GM12891 (cell line): ENCODE measurements around the gene CLEC18B.

Experiments
- PAX5 ChIP-seq: IDR thresholded peaks from 2 replicates; pipeline ENCODE4 v1.6.1; 2011; ENCODE audit warnings: low read length, moderate library complexity, mild to moderate bottlenecking; ENCODE audit not compliant: insufficient read depth, severe bottlenecking
- POLR2A ChIP-seq: IDR thresholded peaks from 2 replicates; pipeline ENCODE4 v1.6.1; 2011; ENCODE audit warnings: low read depth, low read length, control low read depth
- POLR2AphosphoS5 ChIP-seq: IDR thresholded peaks from 2 replicates; pipeline ENCODE4 v1.6.1; 2011; ENCODE audit warnings: low read depth, low read length, control low read depth
- TAF1 ChIP-seq: IDR thresholded peaks from 2 replicates; pipeline ENCODE4 v1.6.1; 2011; ENCODE audit warnings: low read depth, low read length, control low read depth

DNA sequence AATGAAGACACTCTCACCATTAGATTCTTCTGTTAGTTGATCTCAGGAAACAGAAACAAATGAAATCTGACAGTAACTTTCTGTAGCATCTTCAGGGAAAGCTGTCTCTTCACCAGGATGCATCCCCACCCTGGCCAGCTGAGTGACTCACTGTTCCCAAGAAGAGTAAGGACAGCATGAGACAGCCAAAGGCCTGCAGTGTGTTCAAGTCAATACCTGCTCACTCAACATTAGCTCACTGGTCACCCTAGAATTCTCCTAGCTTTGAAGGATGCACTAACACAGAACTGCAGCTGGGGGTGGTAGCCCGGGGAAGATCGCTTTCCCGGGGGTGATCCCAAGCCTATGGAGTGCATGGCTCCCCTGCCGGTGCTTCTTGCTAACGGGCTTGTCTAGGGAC, 28.2 kb upstream of the CLEC18B start:
- TF ChIP-seq POLR2A (no peak), POLR2AphosphoS5 (no peak), PAX5 (no peak), TAF1 (no peak)
